ENCODE results near the gene SAMHD1. TPM values are rescaled to one million over a fixed set of nuclear protein-coding genes. Genes with fewer than 3 reads are reported as not detected.

The SAMHD1 gene
- total and polyA plus RNA-seq, 2 of the 8 experiments (the other 6 are each of a cell fraction or from before 2014, with no cell fraction given), result 22.0 to 37.1 TPM

GRCh38 chr20:36861875-36862801 lies 89.4 kb downstream of the SAMHD1 start:
- CTCF ChIA-PET (ENCODE audit: partially characterized antibody), result interaction anchor here (0.6 to 5.9 kb wide), 14 partner anchors 15 to 250 kb away, joined by 3 to 41 read pairs (median 6); partner anchors contain the start of gene DSN1
- Histone ChIP-seq H3K23ac (ENCODE audit: insufficient read length) (no peak overlapping the region), H2BK5ac (ENCODE audit: low read depth, low read length) (no peak overlapping the region), H3K36me3 (ENCODE audit: control insufficient read depth in 2 of 4, insufficient read depth in 4 of 4, low read length in 3 of 4) (0 out of 8 replicates have a peak, but pooled peaks cover 0 to 2% (median 0%) of the 10 kb centered on the region in 4 experiments), H3K4me3 (ENCODE audit: extremely low read depth in 1 of 4, insufficient read depth in 2 of 4, low read depth in 3 of 4, low read length in 4 of 4) (peak overlapping the region; percentile 44 to 70 (median 50)), H3K4me1 (replicated peaks in 1 of 4; ENCODE audit: control insufficient read depth in 3 of 4, insufficient read depth in 4 of 4, low read length in 3 of 4) (peaks cover 3 to 23% (median 17%) of the 10 kb centered on the region in 4 experiments), H2BK15ac (ENCODE audit: low read length) (no peak overlapping the region), H2AFZ (ENCODE audit: low read length) (no peak overlapping the region), H2BK120ac (replicated peaks; ENCODE audit: low read depth, low read length) (no peak overlapping the region), H2BK20ac (ENCODE audit: low read length) (no peak overlapping the region), H3K27me3 (replicated peaks in 1 of 4; ENCODE audit: control insufficient read depth in 3 of 4, extremely low read depth in 1 of 4, insufficient read depth in 3 of 4, low read length in 3 of 4) (peaks cover 0 to 10% (median 6%) of the 10 kb centered on the region in 4 experiments; a peak in 4 of 7 replicates), H4K20me1 (replicated peaks in 1 of 2; ENCODE audit: control insufficient read depth in 1 of 2, insufficient read depth in 2 of 2, low read length in 2 of 2) (peaks cover 20% of the 10 kb centered on the region in 2 experiments), H3K9ac (replicated peaks in 1 of 4; ENCODE audit: extremely low read depth in 1 of 4, low read depth in 3 of 4, low read length in 3 of 4) (peak overlapping the region; percentile 34 to 91 (median 52); a peak in 6 of 7 replicates), H3K79me2 (ENCODE audit: control insufficient read depth in 1 of 2, insufficient read depth in 2 of 2, low read length in 2 of 2) (peaks cover 0 to 37% of the 10 kb centered on the region in 2 experiments; a peak in 2 of 4 replicates), H4K8ac (ENCODE audit: extremely low read depth, insufficient read depth, low read length) (no peak overlapping the region; the same call in none of the 2 replicates), H4K91ac (replicated peaks; ENCODE audit: insufficient read length, low read length) (no peak overlapping the region), H3K14ac (ENCODE audit: insufficient read length) (no peak overlapping the region), H2AK5ac (ENCODE audit: low read depth, low read length) (no peak overlapping the region), H4K5ac (ENCODE audit: insufficient read length, low read depth, low read length) (no peak overlapping the region), H3K4ac (replicated peaks; ENCODE audit: insufficient read length, low read depth, low read length) (no peak overlapping the region), H2BK12ac (ENCODE audit: low read depth, low read length) (no peak overlapping the region), H3K27ac (ENCODE audit: low read depth, low read length) (no peak overlapping the region), H3K79me1 (ENCODE audit: low read depth, low read length) (peaks cover 22% of the 10 kb centered on the region), H3K18ac (ENCODE audit: extremely low read depth, low read length) (peak overlapping the region; percentile 3; the same call in 1 of the 2 replicates), H3K9me3 (ENCODE audit: insufficient read depth in 2 of 2, low read depth in 1 of 2, low read length in 1 of 2) (no peaks in the 10 kb centered on the region), H3K4me2 (ENCODE audit: insufficient read depth in 1 of 2, low read depth in 2 of 2, low read length in 2 of 2) (peak overlapping the region; percentile 70 to 85), H3K23me2 (ENCODE audit: low read depth, low read length) (peaks cover 15% of the 10 kb centered on the region; the same call in 1 of the 2 replicates), H3K56ac (replicated peaks; ENCODE audit: insufficient read length, low read depth, low read length) (no peak overlapping the region)
- no peak for TF ChIP-seq BCL11A (IDR thresholded peaks at IDR 0.05; ENCODE audit: low read depth in 2 of 2, low read length in 2 of 2)
- peak in 1 of 2 experiments; percentile 54; a peak in 2 of 3 replicates for TF ChIP-seq POLR2A (IDR thresholded peaks at IDR 0.05; ENCODE audit: control extremely low read depth in 1 of 2, low read depth in 2 of 2, low read length in 2 of 2)
- no peak for TF ChIP-seq SIN3A (conservative IDR thresholded peaks at IDR 0.05 in 1 of 2, IDR thresholded peaks at IDR 0.05 in 1 of 2; ENCODE audit: low read depth in 1 of 2, low read length in 2 of 2)
- peak; percentile 42 for TF ChIP-seq ASH2L (IDR thresholded peaks at IDR 0.05; ENCODE audit: low read length)
- FAIRE-seq (no peak), DNase-seq (ENCODE audit: low read depth in 1 of 2, low spot score in 2 of 2) (peak in 1 of 2 experiments; percentile 61)
- POLR2A ChIA-PET (ENCODE audit: partially characterized antibody), result interaction anchor here (0.6 to 5.8 kb wide), 10 partner anchors 8 to 390 kb away, joined by 3 to 41 read pairs (median 4); partner anchors contain the start of gene DSN1
- 13% methylated on average over 41 of the region's 45 CpGs; no CpG with 5 or more reads in 1 of the 2 experiments for WGBS, 2 experiments (ENCODE audit: extremely low coverage in 1 of 2, insufficient coverage in 1 of 2, insufficient read length in 1 of 2, insufficient replicate concordance in 2 of 2, low coverage in 1 of 2, low lambda C conversion rate in 2 of 2, missing lambda C conversion rate in 1 of 2)
